HG03520 (cell line): ENCODE results near the gene TESK1.
"Not testable (repeated sequence)": the region's sequence is repeated elsewhere in the genome, so short reads cannot be mapped to it uniquely, and the experiment has no call there.

ENCODE experiments used
- ATAC-seq: cut with Tn5 transposase; IDR thresholded peaks from one replicate; pipeline ENCODE4 v1.9.1; 2021; ENCODE audit warnings: mild to moderate bottlenecking, moderate library complexity; ENCODE audit not compliant: unreplicated experiment

The TESK1 gene

DNA sequence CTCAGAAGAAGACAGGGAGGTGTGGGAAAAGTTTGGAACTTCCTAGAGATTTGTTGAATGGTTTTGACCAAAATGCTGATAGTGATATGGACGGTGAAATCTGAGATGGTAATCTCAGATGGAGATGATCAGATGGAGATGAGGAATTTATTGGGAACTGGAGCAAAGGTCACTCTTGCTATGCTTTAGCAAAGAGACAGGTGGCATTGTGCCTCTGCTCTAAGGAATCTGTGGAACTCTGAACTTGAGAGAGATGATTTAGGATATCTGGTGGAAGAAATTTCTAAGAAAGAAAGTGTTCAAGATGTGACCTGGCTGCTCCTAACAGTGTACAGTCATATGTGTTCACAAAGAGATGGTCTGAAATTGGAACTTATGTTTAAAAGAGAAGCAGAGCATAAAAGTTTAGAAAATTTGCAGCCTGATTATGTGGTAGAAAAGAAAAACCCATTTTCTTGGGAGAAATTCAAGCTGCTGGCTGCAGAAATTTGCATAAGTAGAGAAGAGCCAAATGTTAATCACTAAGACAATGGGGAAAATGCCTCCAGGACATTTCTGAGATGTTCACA is 25.3 kb upstream of the TESK1 start:
- not testable (repeated sequence) for ATAC-seq

DNA sequence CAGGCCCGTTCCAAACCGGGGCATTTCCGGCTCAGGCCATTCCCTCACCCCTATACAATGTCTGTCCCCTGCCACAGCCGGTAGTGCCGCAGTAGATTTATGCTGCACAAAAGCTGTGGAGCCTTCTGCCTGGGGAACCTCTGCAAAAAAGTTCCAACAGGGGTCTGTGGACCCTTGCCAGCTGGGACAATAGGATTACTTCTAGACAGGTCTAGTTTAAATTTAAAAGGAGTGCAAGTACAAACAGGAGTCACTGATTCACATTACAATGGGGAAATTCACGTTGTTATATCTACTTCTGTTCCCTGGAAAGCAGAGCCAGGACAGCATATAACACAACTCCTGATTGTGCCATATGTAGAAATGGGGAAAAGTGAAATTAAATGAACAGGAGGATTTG is 21.5 kb upstream of the TESK1 start:
- not testable (repeated sequence) for ATAC-seq

DNA sequence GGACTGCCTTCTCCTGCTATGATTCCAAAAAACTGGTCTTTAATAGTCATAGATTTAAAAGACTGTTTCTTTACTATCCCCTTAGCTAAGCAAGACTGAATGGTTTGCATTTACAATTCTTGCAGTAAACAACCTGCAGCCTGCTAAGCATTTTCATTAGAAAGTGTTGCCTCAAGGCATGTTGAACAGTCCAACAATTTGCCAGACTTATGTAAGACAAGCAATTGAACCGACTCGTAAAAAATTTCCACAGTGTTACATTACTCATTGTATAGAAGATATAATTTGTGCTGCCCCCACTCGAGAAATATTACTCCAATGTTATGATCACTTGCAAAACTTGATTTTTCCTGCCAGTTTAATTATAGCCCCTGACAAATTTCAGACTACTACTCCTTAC is 20.4 kb upstream of the TESK1 start:
- ATAC-seq: not testable (repeated sequence)

DNA sequence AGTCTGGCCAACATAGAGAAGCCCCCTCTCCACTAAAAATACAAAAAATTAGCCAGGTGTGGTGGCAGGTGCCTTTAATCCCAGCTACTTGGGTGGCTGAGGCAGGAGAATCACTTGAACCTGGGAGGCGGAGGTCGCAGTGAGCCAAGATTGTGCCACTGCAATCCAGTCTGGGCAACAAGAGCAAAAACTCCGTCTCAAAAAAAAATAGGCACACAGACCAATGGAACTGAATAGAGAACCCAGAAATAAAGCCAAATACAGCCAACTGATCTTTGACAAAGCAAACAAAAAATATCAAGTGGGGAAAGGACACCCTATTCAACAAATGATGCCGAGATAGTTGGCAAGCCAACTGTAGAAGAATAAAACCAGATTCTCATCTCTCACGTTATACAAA is 16.6 kb upstream of the TESK1 start:
- not testable (repeated sequence) for ATAC-seq

DNA sequence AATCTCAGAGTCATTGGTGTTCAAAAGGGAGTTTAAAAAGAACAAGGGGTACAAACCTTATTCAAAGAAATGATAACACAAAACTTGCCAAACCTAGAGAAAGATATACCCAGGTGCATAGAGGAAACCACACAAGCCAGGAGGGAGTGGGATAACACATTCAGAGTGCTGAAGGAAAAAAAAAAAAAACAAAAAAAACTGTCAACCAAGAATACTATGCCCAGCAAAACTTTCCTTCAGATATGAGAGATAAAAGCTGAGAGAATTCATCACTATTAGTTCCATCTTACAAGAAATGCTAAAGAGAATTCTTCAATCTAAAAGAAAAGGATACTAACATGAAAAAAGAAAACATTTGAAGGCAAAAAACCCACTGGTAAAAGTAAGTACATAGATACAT is 11.5 kb upstream of the TESK1 start:
- ATAC-seq: no peak

DNA sequence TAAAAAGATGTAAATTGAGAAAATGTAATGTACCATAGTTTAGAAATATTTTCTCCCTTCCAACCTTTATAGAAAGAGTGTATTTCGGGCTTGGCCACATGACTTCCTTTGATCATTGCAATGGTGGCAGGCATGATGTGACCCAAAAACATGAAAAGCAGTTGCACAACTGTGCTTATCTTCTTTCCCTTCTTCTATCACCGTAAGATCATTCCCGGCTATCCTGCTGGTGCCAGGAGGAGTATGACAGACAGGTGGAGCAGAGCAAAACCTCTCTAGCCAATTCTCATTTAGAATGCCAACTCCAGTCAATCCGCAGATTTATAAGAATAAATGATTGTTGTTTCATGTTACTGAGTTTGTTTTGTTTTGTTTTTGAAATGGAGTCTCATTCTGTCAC is 10.6 kb upstream of the TESK1 start:
- ATAC-seq: no peak

DNA sequence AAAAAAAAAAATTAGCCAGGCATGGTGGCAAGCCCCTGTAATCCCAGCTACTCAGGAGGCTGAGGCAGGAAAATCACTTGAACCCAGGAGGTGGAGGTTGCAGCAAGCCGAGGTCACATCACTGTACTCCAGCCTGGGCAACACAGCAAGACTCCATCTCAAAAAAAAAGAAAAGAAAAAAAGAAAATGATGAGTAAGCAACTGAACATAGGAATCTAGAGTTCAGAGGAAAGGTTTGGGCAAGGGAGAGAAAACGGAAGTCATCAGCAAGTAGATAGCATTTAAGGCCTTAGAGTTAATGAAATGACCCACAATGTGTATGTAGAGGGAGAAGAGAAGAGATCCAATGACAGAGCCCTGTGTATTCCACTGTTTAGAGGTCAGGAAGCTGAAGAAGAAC is 8.2 kb upstream of the TESK1 start:
- ATAC-seq: not testable (repeated sequence)

DNA sequence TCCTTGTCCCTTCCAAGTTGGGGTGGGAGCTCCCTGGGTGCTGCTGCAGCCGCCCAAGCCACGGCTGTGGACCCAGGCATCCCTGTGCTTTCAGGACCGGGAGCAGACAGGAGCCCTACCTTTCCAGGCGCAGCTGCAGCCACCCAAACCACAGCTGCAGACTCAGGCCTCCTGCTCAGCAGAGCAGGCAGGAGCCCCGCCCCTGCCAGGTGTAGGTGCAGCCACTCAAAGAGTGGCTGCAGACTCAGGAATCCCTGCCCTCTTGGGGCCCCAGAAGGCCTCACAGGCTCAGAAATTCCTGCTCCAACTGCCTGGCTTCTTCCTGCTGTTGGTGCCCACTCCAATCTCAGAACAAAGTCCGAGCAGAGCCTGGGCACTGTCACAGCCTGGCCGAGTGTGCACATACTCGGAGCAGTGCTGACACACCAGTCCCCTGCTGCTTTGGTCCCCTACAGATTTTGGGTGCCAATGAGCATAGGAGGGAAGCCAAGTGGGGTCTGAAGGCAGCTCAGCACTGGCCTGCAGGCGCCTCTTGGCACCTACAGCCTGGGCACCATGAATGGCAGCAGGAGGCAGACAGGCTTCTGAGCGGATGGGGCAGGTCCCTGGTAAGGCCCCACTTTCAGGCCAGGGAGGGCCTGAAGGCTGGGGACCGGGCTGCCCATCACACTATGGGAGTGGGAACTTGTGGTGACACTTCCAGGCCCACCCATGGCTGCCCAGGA is 6.0 kb upstream of the TESK1 start:
- ATAC-seq: no peak

DNA sequence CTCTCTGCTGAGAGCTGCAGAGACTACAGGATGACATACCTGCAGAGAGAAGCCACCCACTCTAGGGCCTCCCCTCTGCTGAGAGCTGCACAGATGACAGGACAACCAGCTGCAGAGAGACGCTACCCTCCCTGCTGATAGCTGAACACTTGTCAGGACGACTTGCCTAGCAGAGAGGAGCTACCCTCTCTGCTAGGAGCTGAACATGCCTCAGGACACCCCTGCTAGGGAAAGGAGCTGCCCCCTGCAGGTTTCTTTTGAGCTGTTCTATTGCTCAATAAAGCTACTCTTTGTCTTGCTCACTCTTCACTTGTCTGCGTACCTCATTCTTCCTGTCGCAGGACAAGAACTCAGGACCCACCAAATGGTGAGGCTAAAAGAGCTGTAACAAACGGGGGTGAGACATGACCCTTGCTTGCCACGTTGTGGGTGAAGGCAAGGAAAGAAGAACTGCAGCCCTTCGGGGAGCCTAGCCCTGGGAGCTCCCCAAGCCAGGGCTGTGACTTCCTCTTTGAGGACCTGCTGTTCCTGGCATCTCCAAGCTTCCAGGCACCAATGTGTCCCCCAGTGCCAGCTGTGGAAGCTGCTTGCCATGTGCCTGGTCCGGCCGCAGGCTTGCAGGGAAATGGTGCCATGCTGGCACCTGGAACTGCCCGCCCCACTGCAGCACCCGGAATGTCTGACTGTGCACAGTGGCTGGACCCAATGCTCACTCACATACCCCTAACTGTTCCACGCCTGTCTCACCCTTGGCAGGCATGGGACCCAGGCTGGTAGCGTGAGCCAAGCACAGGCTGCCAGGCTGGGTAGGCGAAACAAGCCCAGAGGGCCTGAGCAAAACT is 5.1 kb upstream of the TESK1 start:
- ATAC-seq: no peak

DNA sequence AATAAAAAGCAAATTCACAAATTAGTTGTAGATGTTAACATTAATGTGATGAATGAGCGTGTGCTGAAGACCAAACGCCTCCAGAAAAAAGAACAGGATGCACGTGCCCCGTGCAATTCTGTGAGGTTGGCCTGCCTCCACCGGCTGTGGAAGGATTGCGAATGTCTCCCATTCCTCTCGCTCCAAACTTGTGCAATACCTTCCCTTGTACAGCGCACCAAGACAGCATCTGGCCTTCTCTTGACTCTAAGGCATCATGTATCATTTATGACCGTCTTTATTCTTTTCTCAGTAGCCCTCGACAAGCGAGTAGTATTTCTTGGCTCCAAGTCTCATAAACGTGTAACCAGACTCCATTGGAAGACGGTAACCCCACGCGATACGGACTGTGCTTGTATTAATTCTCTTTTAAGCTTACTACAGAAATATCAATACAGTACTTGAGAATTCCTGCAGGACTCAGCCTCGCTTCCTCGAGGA is 1.5 kb upstream of the TESK1 start:
- no peak for ATAC-seq

DNA sequence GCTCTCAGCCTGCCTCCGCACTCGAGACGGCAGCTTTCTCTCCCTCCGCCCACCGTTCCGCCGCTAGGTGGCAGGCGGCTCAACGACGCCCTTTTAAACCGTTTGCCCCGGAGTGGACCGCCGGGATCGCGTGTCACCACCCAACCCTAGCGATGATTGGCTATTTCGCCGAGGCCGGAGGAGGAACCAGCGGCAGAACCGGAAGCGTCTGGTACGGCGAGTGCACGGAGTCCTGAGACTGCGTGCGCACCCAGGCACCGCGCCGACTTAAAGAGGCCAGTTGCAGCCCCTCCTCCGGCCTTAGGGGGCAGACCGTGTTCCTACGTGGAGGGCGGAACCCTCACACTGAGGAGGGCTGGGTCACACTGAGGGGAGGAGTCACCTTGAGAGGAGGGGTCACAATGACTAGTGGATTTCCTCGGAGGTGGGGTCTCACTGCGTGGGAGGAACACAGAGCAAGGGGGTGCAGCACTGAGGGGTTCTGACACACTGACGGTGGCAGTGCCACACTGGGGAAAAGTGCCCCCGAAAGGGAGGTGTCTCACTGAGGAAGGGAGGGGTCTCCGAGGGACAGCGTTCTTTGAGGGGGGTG is 980 bp upstream of the TESK1 start:
- ATAC-seq: peak; percentile 82

DNA sequence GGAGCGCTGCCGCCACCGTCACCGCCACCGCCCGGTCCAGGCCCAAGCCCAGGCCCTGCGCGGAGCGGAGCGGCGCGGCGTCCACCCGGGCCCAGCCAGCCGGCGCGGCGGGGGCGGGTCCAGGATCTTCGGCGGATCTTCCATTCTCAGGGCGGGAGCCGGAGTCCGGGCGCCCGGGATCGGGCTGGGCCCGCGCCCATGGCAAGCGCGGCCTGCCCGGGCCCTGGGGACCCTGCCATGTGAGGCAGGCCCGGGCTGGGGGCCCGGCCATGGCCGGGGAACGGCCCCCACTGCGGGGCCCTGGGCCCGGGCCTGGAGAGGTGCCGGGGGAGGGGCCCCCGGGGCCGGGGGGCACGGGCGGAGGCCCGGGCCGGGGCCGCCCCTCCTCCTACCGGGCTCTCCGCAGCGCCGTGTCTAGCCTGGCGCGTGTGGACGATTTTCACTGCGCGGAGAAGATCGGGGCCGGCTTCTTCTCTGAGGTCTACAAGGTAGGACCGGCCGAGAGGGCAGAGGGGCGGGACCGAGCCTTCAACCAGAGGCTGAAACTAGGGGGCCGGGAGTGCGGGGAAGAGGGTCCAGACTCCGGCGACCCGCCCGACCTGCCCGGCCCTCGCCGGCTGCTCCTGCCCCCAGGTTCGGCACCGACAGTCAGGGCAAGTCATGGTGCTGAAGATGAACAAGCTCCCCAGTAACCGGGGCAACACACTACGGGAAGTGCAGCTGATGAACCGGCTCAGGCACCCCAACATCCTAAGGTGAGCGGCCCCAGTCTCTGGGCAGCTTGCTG is 482 bp downstream of the TESK1 start:
- peak; percentile 4 for ATAC-seq

DNA sequence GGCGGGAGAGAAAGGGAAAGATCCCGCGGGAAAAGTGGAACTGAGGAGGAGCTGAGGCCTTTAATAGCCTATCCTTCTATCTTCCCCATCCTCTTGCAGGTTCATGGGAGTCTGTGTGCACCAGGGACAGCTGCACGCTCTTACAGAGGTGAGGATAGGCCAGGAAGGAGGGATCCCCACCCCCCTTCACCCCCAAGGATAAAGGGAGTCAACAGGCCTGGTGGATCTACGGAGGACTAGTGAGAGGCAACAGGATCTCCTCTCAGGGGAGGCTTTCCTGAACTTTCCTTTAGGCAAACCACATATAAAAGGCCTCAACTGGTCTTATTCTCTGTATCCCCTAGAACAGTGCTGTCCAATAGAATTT is 1.1 kb downstream of the TESK1 start:
- no peak for ATAC-seq

DNA sequence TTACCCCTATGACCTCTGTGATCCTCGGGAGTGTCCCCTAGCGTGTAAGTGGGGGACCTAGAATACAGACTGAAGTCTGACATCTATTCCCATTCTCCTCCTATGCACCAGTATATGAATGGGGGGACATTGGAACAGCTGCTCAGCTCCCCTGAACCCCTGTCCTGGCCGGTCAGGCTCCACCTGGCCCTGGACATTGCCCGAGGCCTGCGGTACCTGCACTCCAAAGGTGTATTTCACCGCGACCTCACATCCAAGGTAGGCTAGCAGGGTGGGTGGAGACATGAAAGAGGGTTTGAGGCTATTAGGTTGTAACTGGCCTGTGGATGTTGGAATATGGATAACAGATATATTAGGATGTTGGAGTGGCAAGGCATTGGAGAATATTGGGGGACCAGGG is 1.7 kb downstream of the TESK1 start:
- ATAC-seq: no peak

DNA sequence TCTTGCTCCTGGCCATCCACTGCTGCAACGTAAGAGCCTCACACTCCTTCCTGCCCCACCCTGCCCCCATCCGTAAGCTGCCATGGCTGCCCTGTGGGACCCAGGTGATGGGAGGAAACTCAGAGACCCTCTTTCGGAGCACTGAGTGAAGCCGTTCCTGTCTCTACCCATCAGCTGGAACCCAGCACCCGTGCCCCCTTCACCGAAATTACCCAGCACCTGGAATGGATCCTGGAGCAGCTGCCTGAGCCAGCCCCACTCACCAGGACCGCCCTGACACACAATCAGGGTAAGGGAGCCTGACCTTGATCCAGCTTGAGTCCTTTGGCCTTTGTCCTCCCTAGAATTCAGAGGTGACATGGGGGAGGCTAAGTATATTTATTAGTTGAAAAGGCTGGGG is 3.2 kb downstream of the TESK1 start:
- ATAC-seq: no peak

DNA sequence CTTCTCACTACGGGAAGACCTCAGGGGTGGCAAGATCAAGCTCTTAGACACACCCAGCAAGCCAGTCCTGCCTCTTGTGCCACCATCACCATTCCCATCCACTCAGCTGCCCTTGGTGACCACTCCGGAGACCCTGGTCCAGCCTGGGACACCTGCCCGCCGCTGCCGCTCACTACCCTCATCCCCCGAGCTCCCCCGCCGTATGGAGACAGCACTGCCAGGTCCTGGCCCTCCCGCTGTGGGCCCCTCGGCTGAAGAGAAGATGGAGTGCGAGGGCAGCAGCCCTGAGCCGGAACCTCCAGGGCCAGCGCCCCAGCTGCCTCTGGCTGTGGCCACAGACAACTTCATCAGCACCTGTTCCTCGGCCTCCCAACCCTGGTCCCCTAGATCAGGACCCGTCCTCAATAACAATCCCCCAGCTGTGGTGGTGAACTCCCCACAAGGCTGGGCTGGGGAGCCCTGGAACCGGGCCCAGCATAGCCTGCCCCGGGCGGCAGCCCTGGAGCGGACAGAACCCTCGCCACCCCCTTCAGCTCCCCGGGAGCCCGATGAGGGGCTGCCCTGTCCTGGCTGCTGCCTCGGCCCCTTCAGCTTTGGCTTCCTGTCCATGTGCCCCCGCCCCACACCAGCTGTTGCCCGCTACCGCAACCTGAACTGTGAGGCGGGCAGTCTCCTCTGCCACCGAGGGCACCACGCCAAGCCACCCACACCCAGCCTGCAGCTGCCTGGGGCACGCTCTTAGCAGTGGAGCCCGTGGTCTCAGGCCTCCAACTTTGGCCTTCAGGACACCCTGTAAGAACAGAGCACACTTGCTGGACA is 4.1 kb downstream of the TESK1 start:
- ATAC-seq: no peak

DNA sequence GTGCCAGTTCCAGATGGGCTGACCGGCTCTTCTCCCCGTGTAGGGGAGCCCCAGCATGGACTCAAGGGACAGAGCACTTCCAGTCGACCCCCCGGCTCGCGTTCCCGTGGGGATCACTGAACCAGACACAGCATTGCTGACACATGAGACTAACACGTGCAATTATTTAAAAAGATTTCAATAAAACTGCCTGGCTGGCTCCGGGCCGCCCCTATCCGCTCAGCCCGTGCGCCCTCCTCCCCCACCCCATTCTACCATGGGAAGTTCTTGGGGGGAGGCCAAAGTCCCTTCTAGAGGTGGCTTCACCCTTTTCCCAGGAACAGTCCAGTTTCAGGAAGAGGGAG is 4.7 kb downstream of the TESK1 start:
- ATAC-seq: no peak

DNA sequence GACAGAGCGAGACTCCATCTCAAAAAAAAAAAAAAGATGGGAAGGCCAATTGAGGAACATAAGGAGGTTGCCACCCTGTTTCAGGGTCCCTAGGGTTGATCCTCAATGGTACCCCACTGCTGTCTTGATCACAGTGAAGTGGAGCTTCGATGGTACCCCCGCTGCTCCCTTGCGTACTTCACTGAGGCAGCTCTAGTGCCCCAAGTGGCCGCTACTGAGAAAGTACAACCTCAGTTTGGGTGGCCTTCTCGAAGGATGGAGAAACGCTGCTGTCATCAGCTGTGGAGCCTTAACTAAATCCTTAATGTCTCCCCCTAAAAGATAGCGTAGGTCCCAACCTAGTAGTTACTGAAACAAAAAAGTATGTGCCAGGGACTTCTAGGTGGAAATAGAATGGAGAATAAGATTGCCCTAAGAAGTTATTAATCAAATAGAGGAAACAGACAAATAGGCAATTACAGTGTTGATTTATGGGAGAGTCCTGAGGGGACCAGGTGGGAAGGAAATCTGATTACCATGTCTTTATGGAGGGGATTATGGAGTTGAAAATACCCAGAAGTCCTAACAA is 6.3 kb downstream of the TESK1 start:
- no peak for ATAC-seq

DNA sequence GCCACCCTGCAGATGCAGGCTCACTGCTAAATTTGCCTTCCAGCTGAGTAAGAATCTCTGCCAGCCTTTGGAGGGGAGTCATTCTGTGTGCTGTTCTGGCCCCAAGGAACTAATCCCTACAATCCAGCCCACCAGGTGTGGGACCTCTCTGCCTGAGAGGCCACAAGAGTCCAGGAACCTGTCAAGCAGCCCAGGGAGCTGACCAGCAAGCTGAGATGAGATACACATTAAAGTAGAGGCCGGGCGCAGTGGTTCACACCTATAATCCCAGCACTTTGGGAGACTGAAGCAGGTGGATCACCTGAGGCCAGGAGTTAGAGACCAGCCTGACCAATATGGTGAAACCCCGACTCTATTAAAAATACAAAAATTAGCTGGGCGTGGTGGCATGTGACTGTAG is 7.0 kb downstream of the TESK1 start:
- ATAC-seq: not testable (repeated sequence)

DNA sequence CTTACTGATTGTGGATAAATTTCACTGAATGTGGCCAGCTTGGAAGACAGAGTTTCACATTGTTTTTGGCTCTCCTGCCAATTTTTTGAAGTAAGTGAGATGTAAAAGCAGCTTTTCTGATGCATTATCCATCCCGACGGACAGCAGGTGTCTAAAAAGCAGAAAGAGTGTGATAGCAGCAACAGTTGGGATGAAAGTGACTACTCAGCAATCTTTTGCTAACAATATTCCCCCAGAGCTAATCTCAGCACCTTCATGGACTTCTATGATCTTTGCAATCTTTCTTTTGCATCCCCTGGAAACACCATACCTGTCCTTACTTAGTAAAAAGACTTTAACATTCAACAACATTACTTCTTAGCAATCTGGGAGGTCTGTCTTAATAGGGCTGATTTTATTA is 7.8 kb downstream of the TESK1 start:
- no peak for ATAC-seq
